ENCODE data around the gene FAXDC2. TPM values are rescaled to one million over a fixed set of nuclear protein-coding genes. Genes with fewer than 3 reads are reported as not detected.

FAXDC2 gene
- 1.6 and 2.0 TPM in 2 replicates for polyA plus RNA-seq (2013)

GRCh38 chr5:154850255-154851062 lies at the start of gene FAXDC2:
Gene FAXDC2, minus strand, starts transcription at chr5:154850603. Its CDS starts 12,425 bp downstream, at chr5:154838178.
- Histone ChIP-seq H2BK120ac (ENCODE audit: insufficient read depth, low read length, poor library complexity) (no peak within 1 kb of the TSS), H3K36me3 (ENCODE audit: control insufficient read depth in 1 of 2, insufficient read depth in 2 of 2, low read length in 2 of 2) (no peaks in the 10 kb centered on the region), H3K18ac (ENCODE audit: low read length) (peak within 1 kb of the TSS; percentile 60), H3K27me3 (ENCODE audit: insufficient read depth, low read length) (no peaks in the 10 kb centered on the region), H3K27ac (ENCODE audit: low read depth, low read length) (peak within 1 kb of the TSS; percentile 58), H3K4me1 (ENCODE audit: control insufficient read depth in 1 of 2, insufficient read depth in 2 of 2, low read length in 2 of 2) (peaks cover 3 to 8% of the 10 kb centered on the region in 2 experiments), H4K12ac (ENCODE audit: low read depth, low read length) (peak within 1 kb of the TSS; percentile 55), H2AK5ac (ENCODE audit: low read length) (no peak within 1 kb of the TSS), H3K23ac (ENCODE audit: low read length) (no peak within 1 kb of the TSS), H3K4me3 (ENCODE audit: low read depth, low read length) (peak within 1 kb of the TSS; percentile 55), H3K9me3 (ENCODE audit: insufficient read depth, low read depth, low read length) (no peaks in the 10 kb centered on the region), H4K8ac (ENCODE audit: low read depth, low read length) (peak within 1 kb of the TSS; percentile 73), H4K91ac (ENCODE audit: low read depth, low read length) (peak within 1 kb of the TSS; percentile 32), H3K79me2 (ENCODE audit: control insufficient read depth, insufficient read depth, low read length, poor library complexity) (no peaks in the 10 kb centered on the region), H3K4me2 (ENCODE audit: low read length) (peak within 1 kb of the TSS; percentile 68), H2BK12ac (ENCODE audit: low read length) (peak within 1 kb of the TSS; percentile 23), H3K14ac (ENCODE audit: low read length) (peak within 1 kb of the TSS; percentile 20), H3K4ac (ENCODE audit: low read depth, low read length) (no peak within 1 kb of the TSS), H2AFZ (ENCODE audit: insufficient read depth, low read length, poor library complexity) (peak within 1 kb of the TSS; percentile 58), H3K79me1 (ENCODE audit: low read length) (no peaks in the 10 kb centered on the region), H3K9ac (ENCODE audit: low read length) (no peak within 1 kb of the TSS), H2BK5ac (ENCODE audit: low read depth, low read length, poor library complexity) (no peak within 1 kb of the TSS)
- peak in 1 of 2 donors; percentile 25 for DNase-seq
- WGBS (ENCODE audit: extremely low coverage, insufficient coverage, insufficient read length) = no CpG with 5 or more reads among the region's 11 CpGs

GRCh38 chr5:154900066-154900465 lies 49.7 kb upstream of the FAXDC2 start:
- Histone ChIP-seq H3K9me3 (ENCODE audit: insufficient read depth, low read depth, low read length) (no peaks in the 10 kb centered on the region), H3K4me2 (ENCODE audit: low read length) (no peak overlapping the region), H3K27me3 (ENCODE audit: insufficient read depth, low read length) (no peaks in the 10 kb centered on the region), H3K27ac (ENCODE audit: low read depth, low read length) (no peak overlapping the region), H2AFZ (ENCODE audit: insufficient read depth, low read length, poor library complexity) (no peak overlapping the region), H4K12ac (ENCODE audit: low read depth, low read length) (no peak overlapping the region), H3K14ac (ENCODE audit: low read length) (no peak overlapping the region), H3K79me2 (ENCODE audit: control insufficient read depth, insufficient read depth, low read length, poor library complexity) (no peaks in the 10 kb centered on the region), H3K4me3 (ENCODE audit: low read depth, low read length) (no peak overlapping the region), H3K36me3 (ENCODE audit: control insufficient read depth in 1 of 2, insufficient read depth in 2 of 2, low read length in 2 of 2) (peaks cover 24 to 41% of the 10 kb centered on the region in 2 experiments), H4K91ac (ENCODE audit: low read depth, low read length) (no peak overlapping the region), H2AK5ac (ENCODE audit: low read length) (no peak overlapping the region), H3K18ac (ENCODE audit: low read length) (no peak overlapping the region), H3K79me1 (ENCODE audit: low read length) (no peaks in the 10 kb centered on the region), H2BK5ac (ENCODE audit: low read depth, low read length, poor library complexity) (no peak overlapping the region), H3K4ac (ENCODE audit: low read depth, low read length) (no peak overlapping the region), H3K23ac (ENCODE audit: low read length) (no peak overlapping the region), H3K9ac (ENCODE audit: low read length) (no peak overlapping the region), H2BK120ac (ENCODE audit: insufficient read depth, low read length, poor library complexity) (no peak overlapping the region), H2BK12ac (ENCODE audit: low read length) (no peak overlapping the region), H4K8ac (ENCODE audit: low read depth, low read length) (no peak overlapping the region), H3K4me1 (ENCODE audit: control insufficient read depth in 1 of 2, insufficient read depth in 2 of 2, low read length in 2 of 2) (no peaks in the 10 kb centered on the region)
- DNase-seq = no peak
- no CpG with 5 or more reads among the region's 1 CpG for WGBS (ENCODE audit: extremely low coverage, insufficient coverage, insufficient read length)

- Histone ChIP-seq H2AFZ (ENCODE audit: insufficient read depth, low read length, poor library complexity) (no peak overlapping the region), H3K9ac (ENCODE audit: low read length) (no peak overlapping the region), H3K79me2 (ENCODE audit: control insufficient read depth, insufficient read depth, low read length, poor library complexity) (no peaks in the 10 kb centered on the region), H3K4me1 (ENCODE audit: control insufficient read depth in 1 of 2, insufficient read depth in 2 of 2, low read length in 2 of 2) (no peaks in the 10 kb centered on the region), H2AK5ac (ENCODE audit: low read length) (no peak overlapping the region), H3K27ac (ENCODE audit: low read depth, low read length) (no peak overlapping the region), H3K79me1 (ENCODE audit: low read length) (no peaks in the 10 kb centered on the region), H4K8ac (ENCODE audit: low read depth, low read length) (no peak overlapping the region), H2BK5ac (ENCODE audit: low read depth, low read length, poor library complexity) (no peak overlapping the region), H3K27me3 (ENCODE audit: insufficient read depth, low read length) (no peaks in the 10 kb centered on the region), H3K4me2 (ENCODE audit: low read length) (no peak overlapping the region), H3K4me3 (ENCODE audit: low read depth, low read length) (no peak overlapping the region), H2BK12ac (ENCODE audit: low read length) (no peak overlapping the region), H3K9me3 (ENCODE audit: insufficient read depth, low read depth, low read length) (no peaks in the 10 kb centered on the region), H3K18ac (ENCODE audit: low read length) (no peak overlapping the region), H3K23ac (ENCODE audit: low read length) (no peak overlapping the region), H2BK120ac (ENCODE audit: insufficient read depth, low read length, poor library complexity) (no peak overlapping the region), H4K91ac (ENCODE audit: low read depth, low read length) (no peak overlapping the region), H3K36me3 (ENCODE audit: control insufficient read depth in 1 of 2, insufficient read depth in 2 of 2, low read length in 2 of 2) (peaks cover 21 to 36% of the 10 kb centered on the region in 2 experiments), H4K12ac (ENCODE audit: low read depth, low read length) (no peak overlapping the region), H3K4ac (ENCODE audit: low read depth, low read length) (no peak overlapping the region), H3K14ac (ENCODE audit: low read length) (no peak overlapping the region)
- DNase-seq = no peak
- no CpG with 5 or more reads among the region's 9 CpGs for WGBS (ENCODE audit: extremely low coverage, insufficient coverage, insufficient read length)
Observed at GRCh38 chr5:154899151-154899816, 48.9 kb upstream of the FAXDC2 start.

GRCh38 chr5:154898210-154898609 lies 47.8 kb upstream of the FAXDC2 start:
- Histone ChIP-seq H3K4me1 (ENCODE audit: control insufficient read depth in 1 of 2, insufficient read depth in 2 of 2, low read length in 2 of 2) (no peaks in the 10 kb centered on the region), H3K18ac (ENCODE audit: low read length) (no peak overlapping the region), H3K14ac (ENCODE audit: low read length) (no peak overlapping the region), H3K4me2 (ENCODE audit: low read length) (no peak overlapping the region), H2BK12ac (ENCODE audit: low read length) (no peak overlapping the region), H3K36me3 (ENCODE audit: control insufficient read depth in 1 of 2, insufficient read depth in 2 of 2, low read length in 2 of 2) (peaks cover 28 to 37% of the 10 kb centered on the region in 2 experiments), H3K27me3 (ENCODE audit: insufficient read depth, low read length) (no peaks in the 10 kb centered on the region), H4K8ac (ENCODE audit: low read depth, low read length) (no peak overlapping the region), H2AFZ (ENCODE audit: insufficient read depth, low read length, poor library complexity) (no peak overlapping the region), H3K9me3 (ENCODE audit: insufficient read depth, low read depth, low read length) (no peaks in the 10 kb centered on the region), H2BK120ac (ENCODE audit: insufficient read depth, low read length, poor library complexity) (no peak overlapping the region), H3K4me3 (ENCODE audit: low read depth, low read length) (no peak overlapping the region), H3K27ac (ENCODE audit: low read depth, low read length) (no peak overlapping the region), H3K4ac (ENCODE audit: low read depth, low read length) (no peak overlapping the region), H2AK5ac (ENCODE audit: low read length) (no peak overlapping the region), H2BK5ac (ENCODE audit: low read depth, low read length, poor library complexity) (no peak overlapping the region), H4K91ac (ENCODE audit: low read depth, low read length) (no peak overlapping the region), H3K79me1 (ENCODE audit: low read length) (no peaks in the 10 kb centered on the region), H3K79me2 (ENCODE audit: control insufficient read depth, insufficient read depth, low read length, poor library complexity) (no peaks in the 10 kb centered on the region), H3K9ac (ENCODE audit: low read length) (no peak overlapping the region), H3K23ac (ENCODE audit: low read length) (no peak overlapping the region), H4K12ac (ENCODE audit: low read depth, low read length) (no peak overlapping the region)
- DNase-seq = no peak
- no CpG with 5 or more reads among the region's 4 CpGs for WGBS (ENCODE audit: extremely low coverage, insufficient coverage, insufficient read length)
